A673 (cell line): ENCODE data around the gene ADAMTS2. TPM values are rescaled to one million over a fixed set of nuclear protein-coding genes. Genes with fewer than 3 reads are reported as not detected.

Experiments used
- BruUV-seq: library from RNA; stranded (reverse); fragments of 400-500 nt; replicated peaks from 2 replicates; lab custom pipeline; 2021; lab: Mats Ljungman, UMichigan
- CTCF ChIA-PET: fragments of 300-600 bp; sonication (Branson Sonifier 250); formaldehyde crosslinking; loops from one replicate; lab custom pipeline; 2022; ENCODE audit warnings: antibody characterized with exemption; lab: Charles Lee
- POLR2A ChIA-PET: fragments of 300-600 bp; sonication (Branson Sonifier 250); formaldehyde crosslinking; loops from one replicate; lab custom pipeline; 2022; ENCODE audit warnings: antibody characterized with exemption; ENCODE audit not compliant: low non-redundant PET; lab: Charles Lee
- DNase-seq: peaks from one replicate; pipeline ENCODE4 v3.0.0-alpha.2; 2015; ENCODE audit warnings: low spot score
- H3K27ac ChIP-seq: fragments of 200-600 bp; sonication (generic); 2 replicates; pipeline ENCODE4 v1.5.1; 2016; ENCODE audit warnings: mixed run types, low read depth, mild to moderate bottlenecking, mixed read lengths, antibody characterized with exemption, low read length; ENCODE audit not compliant: poor library complexity, severe bottlenecking
- H3K27me3 ChIP-seq: fragments of 200-600 bp; sonication (generic); replicated peaks from 2 replicates; pipeline ENCODE4 v1.6.1; 2017; ENCODE audit warnings: mixed run types, low read depth, mild to moderate bottlenecking, mixed read lengths, antibody characterized with exemption, low read length; ENCODE audit not compliant: insufficient read depth, poor library complexity
- H3K36me3 ChIP-seq: fragments of 200-600 bp; sonication (generic); 2 replicates; pipeline ENCODE4 v1.6.1; 2016; ENCODE audit warnings: mixed run types, mild to moderate bottlenecking, mixed read lengths, antibody characterized with exemption, low read length; ENCODE audit not compliant: insufficient read depth, poor library complexity, severe bottlenecking
- H3K4me1 ChIP-seq: fragments of 200-600 bp; sonication (generic); 2 replicates; pipeline ENCODE4 v1.6.1; 2017; ENCODE audit warnings: mixed run types, mild to moderate bottlenecking, mixed read lengths, antibody characterized with exemption, low read length; ENCODE audit not compliant: insufficient read depth, poor library complexity, severe bottlenecking
- H3K4me3 ChIP-seq: fragments of 200-600 bp; sonication (generic); 2 replicates; pipeline ENCODE4 v1.5.1; 2016; ENCODE audit warnings: low read depth, mixed run types, mild to moderate bottlenecking, mixed read lengths, low read length; ENCODE audit not compliant: poor library complexity, severe bottlenecking
- H3K9me3 ChIP-seq: fragments of 200-600 bp; sonication (generic); 2 replicates; pipeline ENCODE4 v1.6.1; 2016; ENCODE audit warnings: mixed run types, low read depth, mild to moderate bottlenecking, mixed read lengths, antibody characterized with exemption, low read length; ENCODE audit not compliant: poor library complexity, severe bottlenecking
- EZH2 ChIP-seq: fragments of 200-600 bp; sonication (generic); IDR thresholded peaks from 2 replicates; pipeline ENCODE4 v1.6.1; 2017; ENCODE audit warnings: borderline replicate concordance, low read depth, mild to moderate bottlenecking, mixed read lengths, antibody characterized with exemption, low read length; ENCODE audit not compliant: poor library complexity, severe bottlenecking
- intact Hi-C: fragments of 100-400 bp; cut with micrococcal nuclease; formaldehyde crosslinking; loops from one replicate; pipeline ENCODE4 v1.10.0; 2022; ENCODE audit not compliant: unreplicated experiment
- total RNA-seq: library from RNA; stranded (reverse); gene quantifications from 2 replicates; pipeline ENCODE4 v1.2.3, GENCODE V29; 2021
- TF ChIP-seq, protein P1 (sequence below): fragments of 300-800, 200-600 bp; sonication (generic); conservative IDR thresholded peaks from 2 replicates; pipeline ENCODE4 v1.5.1; 2017; ENCODE audit warnings: low read depth, mild to moderate bottlenecking, antibody characterized with exemption, low read length, moderate library complexity, mixed read lengths

Gene ADAMTS2
- total RNA-seq, 1 experiment from 2014 or later, result 0.39 TPM

GRCh38 chr5:179385914-179386313, 40.7 kb upstream of the ADAMTS2 start:
- POLR2A ChIA-PET, result no interaction called here
- TF ChIP-seq, protein P1, sequence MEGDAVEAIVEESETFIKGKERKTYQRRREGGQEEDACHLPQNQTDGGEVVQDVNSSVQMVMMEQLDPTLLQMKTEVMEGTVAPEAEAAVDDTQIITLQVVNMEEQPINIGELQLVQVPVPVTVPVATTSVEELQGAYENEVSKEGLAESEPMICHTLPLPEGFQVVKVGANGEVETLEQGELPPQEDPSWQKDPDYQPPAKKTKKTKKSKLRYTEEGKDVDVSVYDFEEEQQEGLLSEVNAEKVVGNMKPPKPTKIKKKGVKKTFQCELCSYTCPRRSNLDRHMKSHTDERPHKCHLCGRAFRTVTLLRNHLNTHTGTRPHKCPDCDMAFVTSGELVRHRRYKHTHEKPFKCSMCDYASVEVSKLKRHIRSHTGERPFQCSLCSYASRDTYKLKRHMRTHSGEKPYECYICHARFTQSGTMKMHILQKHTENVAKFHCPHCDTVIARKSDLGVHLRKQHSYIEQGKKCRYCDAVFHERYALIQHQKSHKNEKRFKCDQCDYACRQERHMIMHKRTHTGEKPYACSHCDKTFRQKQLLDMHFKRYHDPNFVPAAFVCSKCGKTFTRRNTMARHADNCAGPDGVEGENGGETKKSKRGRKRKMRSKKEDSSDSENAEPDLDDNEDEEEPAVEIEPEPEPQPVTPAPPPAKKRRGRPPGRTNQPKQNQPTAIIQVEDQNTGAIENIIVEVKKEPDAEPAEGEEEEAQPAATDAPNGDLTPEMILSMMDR, result no peak
- TF ChIP-seq EZH2, result no peak

DNA sequence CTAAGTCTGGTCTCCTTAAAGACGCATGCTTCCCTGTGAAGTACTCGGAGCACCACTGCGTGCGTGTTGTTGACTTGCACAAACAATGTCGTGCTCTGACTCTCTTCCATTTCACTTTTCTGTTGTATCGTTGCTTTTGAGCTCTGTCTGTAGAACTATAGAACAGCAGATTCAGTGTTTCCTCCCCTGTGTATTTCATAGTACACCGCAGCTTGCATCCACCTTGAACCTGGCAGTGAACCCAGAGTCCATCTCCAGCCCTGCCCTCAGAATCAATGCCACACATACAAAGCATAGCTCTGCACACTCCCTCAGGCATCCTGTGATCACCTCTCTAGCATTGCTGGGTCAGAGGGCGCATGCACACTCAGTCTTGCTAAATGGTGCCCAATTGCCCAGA, 37.2 kb upstream of the ADAMTS2 start:
- TF ChIP-seq, protein P1, result no peak
- TF ChIP-seq EZH2, result no peak
- H3K4me3 ChIP-seq, result no peak overlapping the region
- no peak for DNase-seq
- ChIA-PET POLR2A (no interaction called here), CTCF (no interaction called here)
- H3K36me3 ChIP-seq, result no peaks in the 10 kb centered on the region
- H3K9me3 ChIP-seq, result no peaks in the 10 kb centered on the region
- H3K27ac ChIP-seq, result no peak overlapping the region
- BruUV-seq, result no TSS peak
- H3K4me1 ChIP-seq, result no peaks in the 10 kb centered on the region
- no peaks in the 10 kb centered on the region for H3K27me3 ChIP-seq
- intact Hi-C loops, result no loop called here

More at GRCh38 chr5:179385914-179386313, 40.7 kb upstream of the ADAMTS2 start:
- CTCF ChIA-PET, result no interaction called here
- Histone ChIP-seq H3K27ac (no peak overlapping the region), H3K27me3 (no peaks in the 10 kb centered on the region), H3K4me3 (no peak overlapping the region), H3K4me1 (no peaks in the 10 kb centered on the region), H3K36me3 (no peaks in the 10 kb centered on the region), H3K9me3 (peaks cover 14% of the 10 kb centered on the region)
- intact Hi-C loops, result no loop called here
- no peak for DNase-seq
- no TSS peak for BruUV-seq

GRCh38 chr5:179381691-179382090, 36.4 kb upstream of the ADAMTS2 start:
- no peaks in the 10 kb centered on the region for H3K4me1 ChIP-seq
- intact Hi-C loops, result no loop called here
- POLR2A ChIA-PET, result no interaction called here
- BruUV-seq, result no TSS peak
- TF ChIP-seq, protein P1, result no peak
- TF ChIP-seq EZH2, result no peak
- H3K27me3 ChIP-seq, result no peaks in the 10 kb centered on the region
- H3K9me3 ChIP-seq, result no peaks in the 10 kb centered on the region
- CTCF ChIA-PET, result no interaction called here
- no peak overlapping the region for H3K27ac ChIP-seq
- no peak overlapping the region for H3K4me3 ChIP-seq
- no peaks in the 10 kb centered on the region for H3K36me3 ChIP-seq
- no peak for DNase-seq
